SH-SY5Y (cell line): ENCODE data around the gene PSMD6.

Experiments
- GATA2 ChIP-seq: IDR thresholded peaks from 2 replicates; pipeline ENCODE4 v1.6.1; 2011; ENCODE audit warnings: mild to moderate bottlenecking, low read depth, low read length
- GATA3 ChIP-seq: IDR thresholded peaks from 2 replicates; pipeline ENCODE4 v1.6.1; 2011; ENCODE audit warnings: low read depth, mild to moderate bottlenecking, low read length, moderate library complexity

DNA sequence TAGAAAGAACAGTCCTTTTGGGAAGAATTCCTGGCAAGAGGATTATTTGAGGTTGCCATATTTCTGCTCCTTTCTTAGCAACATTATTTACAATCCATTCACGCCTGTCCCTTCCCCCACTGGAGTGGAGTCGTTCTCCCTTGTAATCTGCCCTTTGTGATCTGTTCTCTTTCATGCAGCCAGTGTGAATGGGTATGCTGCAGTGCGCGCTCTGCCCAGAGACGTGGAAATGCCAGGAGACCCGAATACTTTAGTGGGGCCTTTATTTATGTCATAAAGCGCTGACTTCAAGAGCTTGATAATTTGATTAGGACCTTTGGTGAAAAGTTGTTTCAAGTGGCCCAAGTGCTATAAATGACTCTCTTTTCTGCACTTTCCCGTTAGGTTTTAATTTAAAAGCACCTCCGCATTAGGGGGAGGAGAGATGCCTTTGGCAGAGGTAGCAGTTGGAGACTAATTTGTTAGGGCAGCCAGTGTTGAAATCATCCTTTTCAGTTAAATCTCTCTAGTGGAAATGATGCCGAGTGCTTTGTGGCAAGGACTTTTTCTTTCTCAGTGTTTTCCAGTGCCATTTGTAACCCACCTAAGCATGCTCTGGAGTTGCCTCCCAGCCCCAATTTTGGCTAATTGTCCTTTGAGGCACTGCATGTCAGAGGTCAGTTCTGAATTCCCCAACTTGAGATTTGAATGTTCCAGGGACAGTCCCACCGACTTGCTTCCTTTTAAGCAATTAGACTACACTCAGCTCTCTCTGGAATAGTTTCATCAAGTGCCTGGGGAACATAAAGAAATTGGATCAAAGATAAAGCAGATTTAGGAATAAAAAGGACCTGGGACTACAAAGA is 52.4 kb downstream of the PSMD6 start:
- no peak for TF ChIP-seq GATA2
- TF ChIP-seq GATA3, result no peak
